Jurkat, Clone E6-1 (cell line): ENCODE data around the gene DGKH.
"Not testable (repeated sequence)": the region's sequence is repeated elsewhere in the genome, so short reads cannot be mapped to it uniquely, and the experiment has no call there.

Source experiments
- DNase-seq: peaks from one replicate; pipeline ENCODE4 v3.0.0-alpha.2; 2011; ENCODE audit warnings: low read depth, low spot score
- H3K4me3 ChIP-seq: 2 replicates; pipeline ENCODE4 v1.5.1; 2011; ENCODE audit warnings: mild to moderate bottlenecking, low read length, control low read depth, moderate library complexity

Gene DGKH

GRCh38 chr13:42141052-42141451 is 92.6 kb downstream of the DGKH start:
- not testable (repeated sequence) for DNase-seq, H3K4me3 ChIP-seq

DNA sequence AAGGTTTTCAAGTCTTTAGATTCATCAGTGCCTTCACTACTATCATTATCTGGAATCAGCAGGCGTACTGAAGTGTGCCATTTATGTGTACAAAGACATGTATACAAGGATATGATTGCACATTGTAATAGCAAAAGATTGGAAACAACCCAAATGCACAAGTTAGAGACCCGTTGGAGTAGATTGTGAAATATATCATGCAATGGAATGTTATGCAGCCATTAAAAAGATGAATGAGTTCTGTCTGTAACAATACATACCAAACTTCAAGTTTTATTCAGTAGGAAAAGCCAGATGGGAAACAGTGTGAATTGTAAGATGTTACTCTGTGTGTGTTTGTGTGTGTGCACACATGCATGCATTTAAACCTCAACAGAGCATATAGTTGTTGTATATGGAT is 97.9 kb downstream of the DGKH start:
- no peak overlapping the region for H3K4me3 ChIP-seq
- no peak for DNase-seq

DNA sequence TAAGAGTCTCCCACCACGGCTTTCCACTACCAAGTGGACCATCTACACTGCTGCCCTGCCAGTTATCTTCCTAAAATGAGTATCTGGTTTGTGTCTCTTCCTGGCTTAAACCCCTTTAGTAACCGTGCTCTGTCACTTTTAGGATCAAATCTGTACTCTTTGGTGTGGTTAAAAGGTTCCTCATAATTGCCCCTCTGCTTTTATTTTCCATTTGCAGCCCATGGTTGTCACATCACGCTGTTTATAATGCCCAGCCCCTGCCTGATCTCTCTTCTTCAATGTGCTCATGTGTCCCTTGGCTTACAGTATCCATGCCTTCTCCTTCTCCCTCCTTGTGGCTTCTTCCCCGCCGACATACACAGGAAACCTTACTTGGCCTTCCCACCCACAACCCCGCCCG is 100.1 kb downstream of the DGKH start:
- H3K4me3 ChIP-seq = no peak overlapping the region
- peak; percentile 18 for DNase-seq

- H3K4me3 ChIP-seq = no peak overlapping the region
- no peak for DNase-seq
These were observed 100.7 kb downstream of the DGKH start for GRCh38 chr13:42149136-42149535.

DNA sequence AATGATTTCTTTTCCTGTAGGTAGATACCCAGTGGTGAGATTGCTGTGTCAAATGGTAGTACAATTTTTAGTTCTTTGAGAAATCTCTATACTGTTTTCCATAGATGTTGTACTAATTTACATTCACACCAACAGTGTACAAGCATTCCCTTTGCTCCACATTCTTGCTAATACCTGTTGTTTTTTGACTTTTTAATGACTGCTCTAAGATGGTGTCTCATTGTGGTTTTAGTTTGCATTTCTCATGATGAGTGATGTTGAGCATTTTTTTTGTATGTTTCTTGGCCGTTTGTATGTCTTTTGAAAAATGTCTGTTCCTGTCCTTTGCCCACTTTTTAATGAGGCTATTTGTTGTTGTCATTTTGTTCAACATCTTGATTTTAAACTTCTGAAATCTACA is 103.3 kb downstream of the DGKH start:
- no peak for DNase-seq
- no peak overlapping the region for H3K4me3 ChIP-seq

DNA sequence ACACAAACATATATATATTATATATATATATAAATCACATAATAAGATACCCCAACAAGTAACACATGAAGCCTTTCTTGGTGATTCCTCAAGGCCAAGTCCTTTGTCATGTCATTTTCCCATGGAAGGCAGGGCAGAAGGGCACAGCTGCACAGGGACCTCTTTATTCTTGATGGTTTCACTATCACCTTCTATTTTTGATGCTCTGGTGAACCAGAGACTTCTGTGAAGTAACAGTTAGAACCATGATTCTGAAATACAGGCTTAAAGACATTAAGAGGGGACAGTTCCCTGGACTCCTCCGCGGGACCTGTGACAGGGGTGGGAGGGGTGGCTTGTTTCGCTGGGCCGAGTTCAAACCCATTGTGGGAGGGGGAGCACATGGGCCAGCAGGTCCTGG is 104.0 kb downstream of the DGKH start:
- DNase-seq = no peak
- no peak overlapping the region for H3K4me3 ChIP-seq

DNA sequence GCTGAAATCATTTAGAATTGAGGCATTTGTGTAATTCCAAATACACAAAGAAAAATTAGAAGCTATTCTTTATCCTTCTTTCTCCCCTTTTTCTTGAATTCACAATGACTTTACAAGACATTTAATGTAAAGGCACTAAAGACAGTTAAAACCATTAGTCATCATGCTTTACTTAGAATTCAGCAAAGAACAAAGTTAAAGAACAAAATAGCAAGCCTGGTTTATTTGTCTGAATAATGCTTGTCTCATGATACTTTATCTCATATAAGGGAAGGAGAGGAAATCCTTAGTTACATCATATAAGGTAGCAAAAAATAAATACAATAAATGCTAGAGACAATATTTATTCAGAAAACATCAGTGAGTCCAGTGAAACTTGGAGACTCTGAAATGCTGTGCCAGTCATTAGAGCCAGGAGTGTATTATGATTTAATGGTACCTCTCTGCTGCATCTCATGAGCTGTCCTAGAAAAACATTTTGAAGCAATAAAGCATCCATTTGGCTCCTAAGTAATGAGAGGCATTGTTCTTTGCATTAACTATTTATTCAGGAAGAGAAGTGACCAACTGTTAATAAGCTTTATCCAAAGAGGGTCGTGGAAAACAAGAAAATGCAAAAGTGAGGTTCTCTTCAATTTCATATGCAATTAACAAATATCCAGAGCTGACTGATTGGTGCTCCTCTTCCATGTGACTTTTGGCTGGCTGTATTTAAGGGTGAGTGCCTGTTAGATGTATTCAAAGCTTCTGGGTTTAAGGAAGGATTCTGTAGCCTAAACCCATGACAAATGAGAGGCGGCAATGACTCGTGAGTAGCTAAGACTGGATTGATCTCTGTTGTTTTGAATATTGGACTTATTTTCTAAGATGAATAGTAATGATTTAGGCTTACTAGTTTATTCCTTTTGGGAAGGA is 105.0 kb downstream of the DGKH start:
- no peak overlapping the region for H3K4me3 ChIP-seq
- DNase-seq = no peak

DNA sequence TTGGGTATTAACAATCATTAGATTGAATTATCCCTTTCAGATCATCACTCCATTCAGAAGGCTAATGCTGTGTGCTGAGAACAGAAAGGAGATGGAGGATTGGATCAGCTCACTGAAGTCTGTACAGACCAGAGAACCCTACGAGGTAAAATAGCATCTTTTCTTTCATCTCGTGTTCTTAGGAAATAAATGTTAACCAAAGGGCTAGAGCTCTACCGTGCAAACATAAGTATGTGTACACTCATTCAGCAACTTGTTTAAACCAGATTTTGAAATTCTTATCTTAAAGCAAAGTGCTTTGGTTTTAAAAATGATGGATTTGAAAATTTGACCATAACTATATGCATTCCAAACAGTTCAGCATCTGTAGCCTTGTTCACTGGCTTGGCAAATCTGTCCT is 106.8 kb downstream of the DGKH start:
- no peak for DNase-seq
- no peak overlapping the region for H3K4me3 ChIP-seq

GRCh38 chr13:42163338-42163737 is 114.9 kb downstream of the DGKH start:
- H3K4me3 ChIP-seq, DNase-seq: not testable (repeated sequence)

DNA sequence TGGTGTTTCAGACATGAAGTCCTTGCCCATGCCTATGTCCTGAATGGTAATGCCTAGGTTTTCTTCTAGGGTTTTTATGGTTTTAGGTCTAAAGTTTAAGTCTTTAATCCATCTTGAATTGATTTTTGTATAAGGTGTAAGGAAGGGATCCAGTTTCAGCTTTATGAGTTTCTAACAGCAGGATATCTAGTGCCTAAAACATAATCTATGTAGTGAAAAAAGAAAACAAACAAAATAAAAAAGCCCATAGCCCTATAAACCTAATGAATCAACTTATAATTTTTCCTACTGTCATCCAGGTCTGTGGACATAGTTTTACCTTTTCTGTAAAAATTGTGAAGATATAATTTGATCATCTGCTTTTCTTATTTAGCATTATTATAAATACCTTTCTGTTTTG is 115.5 kb downstream of the DGKH start:
- DNase-seq, H3K4me3 ChIP-seq: not testable (repeated sequence)

DNA sequence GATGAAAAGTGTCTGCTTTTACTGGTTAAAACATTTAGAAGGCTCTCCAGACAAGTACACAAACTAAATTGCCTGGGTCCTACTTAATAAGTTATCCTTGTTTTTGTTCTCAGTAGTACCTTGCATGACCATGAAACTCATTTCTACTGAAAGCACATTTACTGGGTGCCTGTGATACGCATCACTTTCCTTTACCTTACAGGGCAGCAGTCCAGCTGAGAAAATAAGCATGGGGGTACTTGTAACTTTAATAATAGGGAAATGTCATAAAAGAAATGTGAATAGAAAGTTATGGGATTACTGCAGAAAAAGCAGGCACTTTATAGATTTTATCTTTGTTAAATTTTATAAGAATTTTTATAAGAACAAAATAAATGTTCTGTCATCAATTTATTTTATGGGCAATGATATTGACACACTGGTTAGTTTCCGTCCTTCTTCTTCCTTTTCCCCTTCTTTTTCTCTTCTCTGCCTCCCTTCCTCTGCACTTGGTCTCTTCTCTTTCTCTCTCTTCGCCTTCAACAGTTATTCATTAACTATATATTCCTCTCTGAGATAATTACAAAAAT is 116.2 kb downstream of the DGKH start:
- DNase-seq = no peak
- H3K4me3 ChIP-seq = no peak overlapping the region

GRCh38 chr13:42168496-42168895 is 120.0 kb downstream of the DGKH start:
- DNase-seq = no peak
- no peak overlapping the region for H3K4me3 ChIP-seq

DNA sequence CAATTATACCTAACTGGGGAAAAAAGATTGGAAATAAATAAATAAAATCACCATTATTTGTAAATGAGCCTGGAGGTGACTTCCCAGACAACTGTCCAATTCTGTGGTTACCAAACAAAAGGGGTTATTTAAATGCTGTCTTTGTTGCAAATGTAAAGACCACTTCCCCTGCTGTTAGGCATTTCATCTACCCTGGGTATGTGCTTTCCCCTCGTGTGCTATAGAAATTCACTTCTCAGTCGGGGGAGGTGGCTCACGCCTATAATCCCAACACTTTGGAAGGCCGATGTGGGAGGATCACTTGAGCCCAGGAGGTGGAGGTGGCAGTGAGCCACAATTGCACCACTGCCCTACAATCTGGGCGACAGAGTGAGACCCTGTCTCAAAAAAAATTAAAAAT is 121.6 kb downstream of the DGKH start:
- no peak for DNase-seq
- no peak overlapping the region for H3K4me3 ChIP-seq

DNA sequence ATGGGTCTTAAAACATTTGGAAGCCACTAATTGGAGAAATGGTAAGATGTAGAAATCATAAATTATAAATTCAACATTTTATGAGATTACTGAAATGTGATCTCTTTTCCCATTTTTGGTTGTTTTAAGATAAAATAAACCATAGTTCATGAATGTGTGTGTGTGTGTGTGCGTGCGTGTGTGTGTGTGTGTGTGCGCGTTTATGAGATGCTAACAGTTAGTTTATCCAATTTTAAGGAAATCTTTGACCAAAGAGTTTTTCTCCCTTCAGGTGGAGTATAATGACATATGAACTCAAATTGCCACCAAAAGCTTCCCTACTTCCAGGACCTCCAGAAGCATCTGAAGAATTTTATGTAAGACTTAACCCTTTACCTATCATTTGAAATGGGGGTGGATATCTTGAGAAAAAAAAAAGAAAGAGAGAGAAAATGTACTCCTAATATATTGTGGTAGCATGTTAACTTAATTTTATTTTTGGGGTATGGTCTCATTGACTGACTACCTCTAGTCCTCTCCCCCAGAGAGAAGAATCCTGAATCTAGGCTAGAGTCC is 125.4 kb downstream of the DGKH start:
- no peak for DNase-seq
- no peak overlapping the region for H3K4me3 ChIP-seq

DNA sequence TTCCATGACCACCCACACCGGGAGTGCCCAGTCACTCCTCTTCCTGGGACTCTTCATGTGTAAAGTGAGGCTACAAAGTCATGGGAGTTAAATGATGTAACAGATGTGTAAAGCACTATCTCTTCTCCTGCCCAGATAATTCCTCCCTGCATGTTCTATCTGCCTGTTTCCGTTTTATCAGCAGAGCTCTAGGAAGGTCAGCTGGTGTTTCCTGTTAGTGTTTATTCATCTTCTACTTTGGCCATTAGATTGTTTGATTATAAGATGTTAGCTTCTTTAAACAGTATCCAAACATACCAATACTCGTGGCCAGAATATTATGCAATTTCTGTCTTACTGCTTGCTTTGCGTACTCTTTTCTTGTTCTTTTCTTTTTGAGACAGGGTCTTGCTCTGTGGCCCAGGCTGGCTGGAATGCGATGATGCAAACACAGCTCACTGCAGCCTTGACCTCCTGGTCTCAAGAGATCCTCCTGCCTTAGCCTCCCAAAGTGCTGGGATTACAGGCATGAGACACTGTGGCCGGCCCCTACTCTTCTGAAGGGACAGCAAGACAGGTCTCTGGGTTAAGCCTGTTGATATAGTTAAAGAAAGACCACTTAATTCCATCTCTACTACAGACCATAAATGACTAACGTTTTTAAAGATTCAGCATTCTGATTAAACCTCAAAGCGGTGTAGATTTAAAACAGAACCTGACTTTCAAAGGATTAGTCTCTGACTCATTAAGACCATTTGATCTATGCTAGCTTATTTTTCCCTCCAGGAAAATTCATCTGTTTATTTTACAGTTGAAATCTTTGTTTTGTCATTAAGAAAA is 126.1 kb downstream of the DGKH start:
- no peak overlapping the region for H3K4me3 ChIP-seq
- no peak for DNase-seq

DNA sequence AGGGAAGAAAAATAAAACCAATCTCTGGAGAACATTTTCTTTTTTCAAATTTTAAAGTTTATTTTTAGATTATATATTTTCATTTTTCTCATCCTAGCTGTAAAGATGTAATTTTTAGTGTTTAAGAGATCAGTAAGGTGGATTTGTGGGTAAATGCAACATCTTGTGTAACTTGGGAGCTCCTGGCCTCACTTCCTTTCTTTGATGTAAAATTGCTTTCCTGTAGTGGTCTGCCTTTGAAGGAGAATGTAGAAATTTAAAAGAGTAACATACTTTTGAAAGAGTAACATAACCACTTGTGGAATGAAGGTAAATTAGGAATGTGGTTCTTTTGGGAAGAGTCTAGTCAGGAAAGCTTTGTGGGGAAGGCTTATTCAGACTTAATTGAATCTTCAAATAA is 127.8 kb downstream of the DGKH start:
- no peak overlapping the region for H3K4me3 ChIP-seq
- DNase-seq = peak; percentile 49

- DNase-seq = no peak
- H3K4me3 ChIP-seq = no peak overlapping the region
These were observed 128.7 kb downstream of the DGKH start for GRCh38 chr13:42177189-42177588.

DNA sequence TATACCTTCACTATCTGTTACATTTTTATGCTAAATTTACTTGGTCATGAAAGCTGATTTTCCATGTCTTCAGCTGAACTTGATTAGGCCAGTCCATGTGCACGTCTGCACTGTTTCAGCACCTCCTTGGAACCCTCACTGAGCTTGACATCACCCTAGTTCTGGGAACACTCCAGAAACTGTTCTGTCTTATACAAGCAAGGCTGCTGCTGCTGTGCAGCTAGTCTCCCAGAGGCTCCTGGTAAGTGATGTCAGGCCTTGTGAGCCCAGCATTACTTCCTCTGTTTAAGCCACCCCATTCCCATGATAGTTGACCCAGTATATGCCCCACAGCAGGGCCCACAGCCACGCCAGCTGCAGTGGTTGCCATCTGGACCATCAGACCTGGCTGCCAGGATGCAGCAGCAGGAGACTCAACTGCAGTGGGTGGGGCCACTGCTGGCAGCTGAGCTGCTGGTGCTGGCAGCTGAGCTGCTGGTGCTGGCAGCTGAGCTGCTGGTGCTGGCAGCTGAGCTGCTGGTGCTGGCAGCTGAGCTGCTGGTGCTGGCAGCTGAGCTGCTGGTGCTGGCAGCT is 133.0 kb downstream of the DGKH start:
- DNase-seq = no peak
- no peak overlapping the region for H3K4me3 ChIP-seq

DNA sequence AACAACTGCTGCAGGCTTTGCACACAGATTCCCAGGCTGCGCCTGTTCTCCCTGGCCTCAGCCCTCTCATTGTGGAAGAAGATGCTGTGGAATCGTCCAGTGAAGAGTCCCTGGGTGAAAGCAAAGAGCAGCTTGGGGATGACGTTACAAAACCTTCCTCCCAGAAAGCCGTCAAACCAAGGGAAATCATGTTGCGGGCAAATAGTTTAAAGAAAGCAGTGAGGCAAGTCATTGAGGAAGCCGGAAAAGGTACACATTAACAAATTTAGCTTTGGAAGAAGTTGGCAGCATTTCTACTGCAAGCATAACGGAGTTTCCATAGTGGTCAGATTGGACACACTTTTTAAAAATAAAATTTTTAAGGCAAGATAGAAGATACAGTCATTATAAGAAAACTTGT is 140.6 kb downstream of the DGKH start:
- DNase-seq = no peak
- H3K4me3 ChIP-seq = no peak overlapping the region
